HEK293 (cell line): Measurements from ENCODE around the gene CINP.

Source experiments
- CTCF ChIA-PET: fragments of 350-600 bp; formaldehyde crosslinking; extraction: SDS; loops from one replicate; lab custom pipeline; 2021; ENCODE audit warnings: antibody characterized with exemption; lab: Yijun Ruan, JAX
- POLR2A ChIA-PET: fragments of 300-600 bp; formaldehyde crosslinking; extraction: SDS; loops from one replicate; lab custom pipeline; 2020; ENCODE audit warnings: antibody characterized with exemption, inconsistent platforms; lab: Yijun Ruan, JAX
- H3K27ac ChIP-seq: fragments of 200-500 bp; sonication (Bioruptor generic); 2 replicates; pipeline ENCODE4 v1.5.1; 2014; ENCODE audit warnings: low read depth, low read length, control low read depth, inconsistent platforms; ENCODE audit errors: extremely low read depth
- H3K36me3 ChIP-seq, 2 experiments: fragments of 200-500 bp in 1 of 2; sonication (Bioruptor generic) in 1 of 2; 1 replicate in 1 of 2; 2 replicates in 1 of 2; pipeline ENCODE4 v1.5.1; 2014 to 2017; ENCODE audit warnings: inconsistent platforms in 2 of 2, low read length in 2 of 2; ENCODE audit not compliant: control insufficient read depth in 2 of 2, insufficient read depth in 1 of 2
- H3K4me1 ChIP-seq: fragments of 200-500 bp; sonication (Bioruptor generic); 2 replicates; pipeline ENCODE4 v1.5.1; 2014; ENCODE audit warnings: mild to moderate bottlenecking, low read length, inconsistent platforms; ENCODE audit not compliant: control insufficient read depth, insufficient read depth
- H3K4me3 ChIP-seq: 2 replicates; pipeline ENCODE4 v1.5.1; 2011; ENCODE audit warnings: low read depth, mild to moderate bottlenecking, control low read depth, low read length, moderate library complexity
- H3K9me3 ChIP-seq: fragments of 200-500 bp; sonication (Bioruptor generic); 2 replicates; pipeline ENCODE4 v1.5.1; 2014; ENCODE audit warnings: low read depth, low read length, inconsistent platforms; ENCODE audit not compliant: control insufficient read depth, insufficient read depth
- CTCF ChIP-seq: fragments of 450-650 bp; formaldehyde crosslinking; IDR thresholded peaks from 2 replicates; pipeline ENCODE4 v1.5.1; 2016; ENCODE audit warnings: missing biosample characterization, missing genetic modification characterization
- KLF17 ChIP-seq: fragments of 450-650 bp; formaldehyde crosslinking; IDR thresholded peaks from 2 replicates; pipeline ENCODE4 v1.5.1; 2016; ENCODE audit warnings: missing biosample characterization, missing genetic modification characterization
- PRDM10 ChIP-seq: fragments of 450-650 bp; formaldehyde crosslinking; IDR thresholded peaks from 2 replicates; pipeline ENCODE4 v1.5.1; 2016; ENCODE audit warnings: missing biosample characterization, missing genetic modification characterization
- RBAK ChIP-seq: fragments of 450-650 bp; formaldehyde crosslinking; IDR thresholded peaks from 2 replicates; pipeline ENCODE4 v1.5.1; 2016; ENCODE audit warnings: missing biosample characterization, missing genetic modification characterization
- ZBTB21 ChIP-seq: fragments of 450-650 bp; formaldehyde crosslinking; IDR thresholded peaks from 2 replicates; pipeline ENCODE4 v1.5.1; 2017; ENCODE audit warnings: missing biosample characterization, missing genetic modification characterization
- ZFP41 ChIP-seq: fragments of 450-650 bp; formaldehyde crosslinking; IDR thresholded peaks from 2 replicates; pipeline ENCODE4 v1.5.1; 2016; ENCODE audit warnings: missing biosample characterization, missing genetic modification characterization, borderline replicate concordance
- ZNF175 ChIP-seq: fragments of 450-650 bp; formaldehyde crosslinking; IDR thresholded peaks from 2 replicates; pipeline ENCODE4 v1.5.1; 2016; ENCODE audit warnings: missing biosample characterization, missing genetic modification characterization
- ZNF23 ChIP-seq: fragments of 450-650 bp; formaldehyde crosslinking; IDR thresholded peaks from 2 replicates; pipeline ENCODE4 v1.5.1; 2016; ENCODE audit warnings: missing biosample characterization, missing genetic modification characterization, borderline replicate concordance
- ZNF433 ChIP-seq: fragments of 450-650 bp; formaldehyde crosslinking; IDR thresholded peaks from 2 replicates; pipeline ENCODE4 v1.5.1; 2016; ENCODE audit warnings: missing biosample characterization, missing genetic modification characterization, low read depth
- ZNF558 ChIP-seq: fragments of 450-650 bp; formaldehyde crosslinking; IDR thresholded peaks from 2 replicates; pipeline ENCODE4 v1.5.1; 2016; ENCODE audit warnings: missing biosample characterization, missing genetic modification characterization
- ZNF571 ChIP-seq: fragments of 450-650 bp; formaldehyde crosslinking; IDR thresholded peaks from 2 replicates; pipeline ENCODE4 v1.5.0; 2017; ENCODE audit warnings: missing biosample characterization, missing genetic modification characterization
- ZNF670 ChIP-seq: fragments of 450-650 bp; formaldehyde crosslinking; IDR thresholded peaks from 2 replicates; pipeline ENCODE4 v1.5.1; 2016; ENCODE audit warnings: missing biosample characterization, missing genetic modification characterization, low read depth
- ZNF677 ChIP-seq: fragments of 450-650 bp; IDR thresholded peaks from 2 replicates; pipeline ENCODE4 v1.5.0; 2018; ENCODE audit warnings: missing biosample characterization, mild to moderate bottlenecking, missing genetic modification characterization, moderate library complexity
- ZNF704 ChIP-seq: fragments of 450-650 bp; formaldehyde crosslinking; IDR thresholded peaks from 2 replicates; pipeline ENCODE4 v1.5.1; 2016; ENCODE audit warnings: missing biosample characterization, missing genetic modification characterization
- ZNF777 ChIP-seq: fragments of 450-650 bp; formaldehyde crosslinking; IDR thresholded peaks from 2 replicates; pipeline ENCODE4 v1.5.1; 2017; ENCODE audit warnings: missing biosample characterization, missing genetic modification characterization, borderline replicate concordance
- ZNF830 ChIP-seq: fragments of 450-650 bp; IDR thresholded peaks from 2 replicates; pipeline ENCODE4 v1.5.0; 2018; ENCODE audit warnings: missing biosample characterization, missing genetic modification characterization, low read depth, mild to moderate bottlenecking, moderate library complexity
- TF ChIP-seq, protein P1 (sequence below): fragments of 450-650 bp; IDR thresholded peaks from 2 replicates; pipeline ENCODE4 v1.5.1; 2018; ENCODE audit warnings: missing biosample characterization, mild to moderate bottlenecking, missing genetic modification characterization

The CINP gene

DNA sequence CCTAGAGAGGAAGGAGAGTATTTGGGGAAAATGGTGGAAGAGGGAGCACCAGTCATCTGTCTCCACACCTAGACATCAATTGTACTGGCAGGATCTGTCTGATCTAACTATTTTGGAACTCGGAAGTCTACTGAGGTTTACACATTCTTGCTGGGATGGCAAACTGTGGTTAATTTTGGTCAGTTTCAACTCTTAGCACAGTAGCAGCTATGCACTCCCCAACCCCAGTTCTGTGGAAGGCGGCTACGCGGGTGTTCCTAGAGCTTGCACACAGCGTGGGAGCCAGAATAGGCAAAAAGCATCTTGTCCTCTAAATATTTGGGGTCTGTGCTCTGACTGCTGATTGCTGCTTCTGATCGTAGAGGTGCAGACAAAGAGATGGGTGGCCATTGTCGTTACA lies 33.8 kb upstream of the CINP start:
- Histone ChIP-seq H3K4me1 (no peaks in the 10 kb centered on the region), H3K4me3 (no peak overlapping the region)
- TF ChIP-seq ZBTB21 (tag by site-specific recombination) = no peak
- no peak for TF ChIP-seq ZFP41 (tag by site-specific recombination)
- TF ChIP-seq ZNF433 (tag by site-specific recombination) = no peak
- TF ChIP-seq ZNF558 (tag by site-specific recombination) = no peak
- TF ChIP-seq RBAK (tag by site-specific recombination) = no peak
- TF ChIP-seq ZNF777 (tag by site-specific recombination) = no peak
- TF ChIP-seq, all 188 proteins: peak for 0
- ChIA-PET POLR2A (no interaction called here), CTCF (interaction anchor here (0.7 kb wide), 1 partner anchor 256 kb away, joined by 4 read pairs; no protein-coding TSS in a partner anchor)
- no peak overlapping the region for H3K27ac ChIP-seq
- peaks cover 0 to 11% of the 10 kb centered on the region in 2 experiments; a peak in 2 of 3 replicates for H3K36me3 ChIP-seq
- H3K9me3 ChIP-seq = no peaks in the 10 kb centered on the region

GRCh38 chr14:102394717-102395375 lies 32.2 kb upstream of the CINP start:
- no peak overlapping the region for H3K4me3 ChIP-seq
- TF ChIP-seq ZBTB21 (tag by site-specific recombination) (no peak), ZNF677 (no peak), KLF17 (tag by site-specific recombination) (no peak), CTCF (tag by site-specific recombination) (no peak), PRDM10 (tag by site-specific recombination) (no peak), ZNF571 (tag by site-specific recombination) (no peak), ZNF23 (tag by site-specific recombination) (no peak), ZNF175 (tag by site-specific recombination) (no peak), ZNF704 (tag by site-specific recombination) (no peak), ZNF830 (tag by site-specific recombination) (no peak), ZNF670 (tag by site-specific recombination) (no peak)
- TF ChIP-seq, protein P1, sequence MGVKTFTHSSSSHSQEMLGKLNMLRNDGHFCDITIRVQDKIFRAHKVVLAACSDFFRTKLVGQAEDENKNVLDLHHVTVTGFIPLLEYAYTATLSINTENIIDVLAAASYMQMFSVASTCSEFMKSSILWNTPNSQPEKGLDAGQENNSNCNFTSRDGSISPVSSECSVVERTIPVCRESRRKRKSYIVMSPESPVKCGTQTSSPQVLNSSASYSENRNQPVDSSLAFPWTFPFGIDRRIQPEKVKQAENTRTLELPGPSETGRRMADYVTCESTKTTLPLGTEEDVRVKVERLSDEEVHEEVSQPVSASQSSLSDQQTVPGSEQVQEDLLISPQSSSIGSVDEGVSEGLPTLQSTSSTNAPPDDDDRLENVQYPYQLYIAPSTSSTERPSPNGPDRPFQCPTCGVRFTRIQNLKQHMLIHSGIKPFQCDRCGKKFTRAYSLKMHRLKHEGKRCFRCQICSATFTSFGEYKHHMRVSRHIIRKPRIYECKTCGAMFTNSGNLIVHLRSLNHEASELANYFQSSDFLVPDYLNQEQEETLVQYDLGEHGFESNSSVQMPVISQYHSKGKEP (tag by site-specific recombination) = no peak
- H3K4me1 ChIP-seq = no peaks in the 10 kb centered on the region
- POLR2A ChIA-PET = interaction anchor here (1.0 kb wide), 1 partner anchor 32 kb away, joined by 3 read pairs; the partner anchor contains the start of genes CINP and TECPR2
- peaks cover 0 to 11% of the 10 kb centered on the region in 2 experiments; a peak in 2 of 3 replicates for H3K36me3 ChIP-seq
- no peaks in the 10 kb centered on the region for H3K9me3 ChIP-seq
- no peak overlapping the region for H3K27ac ChIP-seq
- CTCF ChIA-PET = no interaction called here
